Dendritic cell treated with granulocyte-macrophage colony-stimulating factor and Interleukin-4, amounts not matched to agents 40 ng/mL and 50 ng/mL, for 4 days (primary cell): Measurements from ENCODE around the gene ITPR2.
"Not testable (repeated sequence)": the region's sequence is repeated elsewhere in the genome, so short reads cannot be mapped to it uniquely, and the experiment has no call there.

Source experiments
- H3K27ac Mint-ChIP-seq: one replicate; pipeline ENCODE4 v1.8.0; 2022; ENCODE audit warnings: mild to moderate bottlenecking, mixed read lengths
- H3K27me3 Mint-ChIP-seq: one replicate; pipeline ENCODE4 v1.8.0; 2022; ENCODE audit warnings: mild to moderate bottlenecking, mixed read lengths
- H3K36me3 Mint-ChIP-seq: one replicate; pipeline ENCODE4 v1.8.0; 2022; ENCODE audit warnings: low read depth, mixed read lengths
- H3K4me1 Mint-ChIP-seq: one replicate; pipeline ENCODE4 v1.8.0; 2022; ENCODE audit warnings: low read depth, mixed read lengths
- H3K4me3 Mint-ChIP-seq: one replicate; pipeline ENCODE4 v1.8.0; 2022; ENCODE audit warnings: mild to moderate bottlenecking, moderate library complexity, mixed read lengths
- H3K9me3 Mint-ChIP-seq: one replicate; pipeline ENCODE4 v1.8.0; 2022; ENCODE audit warnings: mixed read lengths
- intact Hi-C: fragments of 100-400 bp; cut with micrococcal nuclease; formaldehyde crosslinking; loops from one replicate; pipeline ENCODE4 v1.15.0; 2022

Gene ITPR2

GRCh38 chr12:26762186-26762585 is 70.8 kb downstream of the ITPR2 start:
- Mint-ChIP-seq H3K4me3 (no peak overlapping the region), H3K36me3 (peaks cover 40% of the 10 kb centered on the region), H3K27ac (no peak overlapping the region), H3K9me3 (peaks cover 17% of the 10 kb centered on the region), H3K4me1 (no peaks in the 10 kb centered on the region), H3K27me3 (no peaks in the 10 kb centered on the region)
- intact Hi-C loops: no loop called here

GRCh38 chr12:26761775-26762174 is 71.2 kb downstream of the ITPR2 start:
- Mint-ChIP-seq H3K9me3 (peaks cover 17% of the 10 kb centered on the region), H3K36me3 (peaks cover 36% of the 10 kb centered on the region), H3K27ac (no peak overlapping the region), H3K4me3 (no peak overlapping the region), H3K27me3 (no peaks in the 10 kb centered on the region), H3K4me1 (no peaks in the 10 kb centered on the region)
- intact Hi-C loops: no loop called here

- Mint-ChIP-seq H3K4me3 (no peak overlapping the region), H3K4me1 (no peaks in the 10 kb centered on the region), H3K9me3 (peaks cover 17% of the 10 kb centered on the region), H3K36me3 (peaks cover 26% of the 10 kb centered on the region), H3K27ac (no peak overlapping the region), H3K27me3 (no peaks in the 10 kb centered on the region)
- intact Hi-C loops: no loop called here
Measured at GRCh38 chr12:26760657-26761293, 72.2 kb downstream of the ITPR2 start.

- H3K4me3 Mint-ChIP-seq, H3K27ac Mint-ChIP-seq, H3K27me3 Mint-ChIP-seq, intact Hi-C loops, H3K9me3 Mint-ChIP-seq: not testable (repeated sequence)
- H3K36me3 Mint-ChIP-seq: peaks cover 13% of the 10 kb centered on the region
- peaks cover 20% of the 10 kb centered on the region for H3K4me1 Mint-ChIP-seq
Measured at GRCh38 chr12:26755362-26755761, 77.6 kb downstream of the ITPR2 start.

GRCh38 chr12:26754148-26754547 is 78.8 kb downstream of the ITPR2 start:
- Mint-ChIP-seq H3K4me1 (peaks cover 30% of the 10 kb centered on the region), H3K9me3 (no peaks in the 10 kb centered on the region), H3K27ac (no peak overlapping the region), H3K4me3 (no peak overlapping the region), H3K27me3 (no peaks in the 10 kb centered on the region), H3K36me3 (peaks cover 13% of the 10 kb centered on the region)
- intact Hi-C loops: no loop called here

GRCh38 chr12:26751179-26751578 is 81.8 kb downstream of the ITPR2 start:
- Mint-ChIP-seq H3K27ac (no peak overlapping the region), H3K4me1 (peaks cover 58% of the 10 kb centered on the region)

GRCh38 chr12:26750531-26751175 is 82.3 kb downstream of the ITPR2 start:
- H3K9me3 Mint-ChIP-seq: no peaks in the 10 kb centered on the region
- intact Hi-C loops: no loop called here
- peak overlapping the region; percentile 37 for H3K4me3 Mint-ChIP-seq
- peak overlapping the region; percentile 40 for H3K27ac Mint-ChIP-seq
- H3K36me3 Mint-ChIP-seq: peaks cover 18% of the 10 kb centered on the region
- no peaks in the 10 kb centered on the region for H3K27me3 Mint-ChIP-seq
- peaks cover 62% of the 10 kb centered on the region for H3K4me1 Mint-ChIP-seq

More at GRCh38 chr12:26751179-26751578, 81.8 kb downstream of the ITPR2 start:
- no peaks in the 10 kb centered on the region for H3K27me3 Mint-ChIP-seq
- peaks cover 18% of the 10 kb centered on the region for H3K36me3 Mint-ChIP-seq
- intact Hi-C loops: no loop called here
- H3K9me3 Mint-ChIP-seq: no peaks in the 10 kb centered on the region
- no peak overlapping the region for H3K4me3 Mint-ChIP-seq

GRCh38 chr12:26749781-26750180 is 83.2 kb downstream of the ITPR2 start:
- no peak overlapping the region for H3K4me3 Mint-ChIP-seq
- peaks cover 62% of the 10 kb centered on the region for H3K4me1 Mint-ChIP-seq
- H3K9me3 Mint-ChIP-seq: no peaks in the 10 kb centered on the region
- H3K27me3 Mint-ChIP-seq: no peaks in the 10 kb centered on the region
- intact Hi-C loops: no loop called here
- no peak overlapping the region for H3K27ac Mint-ChIP-seq
- H3K36me3 Mint-ChIP-seq: peaks cover 18% of the 10 kb centered on the region

- no peak overlapping the region for H3K4me3 Mint-ChIP-seq
- H3K27ac Mint-ChIP-seq: no peak overlapping the region
- H3K27me3 Mint-ChIP-seq: no peaks in the 10 kb centered on the region
- H3K9me3 Mint-ChIP-seq: no peaks in the 10 kb centered on the region
- intact Hi-C loops: no loop called here
- H3K36me3 Mint-ChIP-seq: peaks cover 14% of the 10 kb centered on the region
- peaks cover 68% of the 10 kb centered on the region for H3K4me1 Mint-ChIP-seq
Measured at GRCh38 chr12:26748741-26749431, 84.1 kb downstream of the ITPR2 start.

GRCh38 chr12:26748412-26748740 is 84.6 kb downstream of the ITPR2 start:
- no peak overlapping the region for H3K4me3 Mint-ChIP-seq
- H3K27me3 Mint-ChIP-seq: no peaks in the 10 kb centered on the region
- intact Hi-C loops: no loop called here
- no peak overlapping the region for H3K27ac Mint-ChIP-seq
- peaks cover 69% of the 10 kb centered on the region for H3K4me1 Mint-ChIP-seq
- H3K9me3 Mint-ChIP-seq: no peaks in the 10 kb centered on the region
- peaks cover 10% of the 10 kb centered on the region for H3K36me3 Mint-ChIP-seq

- no peak overlapping the region for H3K27ac Mint-ChIP-seq
- H3K4me1 Mint-ChIP-seq: peaks cover 65% of the 10 kb centered on the region
- intact Hi-C loops: no loop called here
- no peaks in the 10 kb centered on the region for H3K27me3 Mint-ChIP-seq
- no peaks in the 10 kb centered on the region for H3K9me3 Mint-ChIP-seq
- peaks cover 21% of the 10 kb centered on the region for H3K36me3 Mint-ChIP-seq
- H3K4me3 Mint-ChIP-seq: no peak overlapping the region
Measured at GRCh38 chr12:26746121-26746714, 86.8 kb downstream of the ITPR2 start.

- peaks cover 28% of the 10 kb centered on the region for H3K36me3 Mint-ChIP-seq
- H3K9me3 Mint-ChIP-seq: no peaks in the 10 kb centered on the region
- intact Hi-C loops: no loop called here
- H3K4me1 Mint-ChIP-seq: peaks cover 65% of the 10 kb centered on the region
- no peak overlapping the region for H3K27ac Mint-ChIP-seq
- no peaks in the 10 kb centered on the region for H3K27me3 Mint-ChIP-seq
- no peak overlapping the region for H3K4me3 Mint-ChIP-seq
Measured at GRCh38 chr12:26744697-26745440, 88.1 kb downstream of the ITPR2 start.

- Mint-ChIP-seq H3K27ac (no peak overlapping the region), H3K4me3 (no peak overlapping the region), H3K9me3 (peaks cover 5% of the 10 kb centered on the region), H3K4me1 (peaks cover 62% of the 10 kb centered on the region), H3K36me3 (peaks cover 33% of the 10 kb centered on the region), H3K27me3 (no peaks in the 10 kb centered on the region)
- intact Hi-C loops: no loop called here
Measured at GRCh38 chr12:26744042-26744626, 88.9 kb downstream of the ITPR2 start.
